SKM-1 (cell line): ENCODE data around the gene GLB1L2.

Experiments
- DNase-seq: peaks from one replicate; lab custom pipeline; 2025; ENCODE audit not compliant: unreplicated experiment; lab: John Stamatoyannopoulos, UW

GLB1L2 gene

GRCh38 chr11:134384406-134384805 is 52.6 kb downstream of the GLB1L2 start:
- no peak for DNase-seq

GRCh38 chr11:134385171-134385570 is 53.4 kb downstream of the GLB1L2 start:
- DNase-seq = no peak

- no peak for DNase-seq
Observed at GRCh38 chr11:134385774-134386565, 54.2 kb downstream of the GLB1L2 start.

- no peak for DNase-seq
Observed at GRCh38 chr11:134386945-134387344, 55.2 kb downstream of the GLB1L2 start.

- DNase-seq = no peak
Observed at GRCh38 chr11:134387501-134387900, 55.7 kb downstream of the GLB1L2 start.

GRCh38 chr11:134388590-134388989 is 56.8 kb downstream of the GLB1L2 start:
- no peak for DNase-seq

- no peak for DNase-seq
Observed at GRCh38 chr11:134389464-134390180, 57.8 kb downstream of the GLB1L2 start.

- no peak for DNase-seq
Observed at GRCh38 chr11:134390706-134391569, 59.1 kb downstream of the GLB1L2 start.

GRCh38 chr11:134391656-134392055 is 59.9 kb downstream of the GLB1L2 start:
- DNase-seq = no peak

- DNase-seq = no peak
Observed at GRCh38 chr11:134392953-134393615, 61.3 kb downstream of the GLB1L2 start.

- DNase-seq = no peak
Observed at GRCh38 chr11:134393638-134394037, 61.9 kb downstream of the GLB1L2 start.

GRCh38 chr11:134394311-134394710 is 62.5 kb downstream of the GLB1L2 start:
- no peak for DNase-seq

GRCh38 chr11:134395002-134395401 is 63.2 kb downstream of the GLB1L2 start:
- DNase-seq = no peak

GRCh38 chr11:134397304-134398078 is 65.7 kb downstream of the GLB1L2 start:
- DNase-seq = no peak

- DNase-seq = no peak
Observed at GRCh38 chr11:134398079-134398444, 66.3 kb downstream of the GLB1L2 start.

GRCh38 chr11:134398644-134399292 is 67.0 kb downstream of the GLB1L2 start:
- no peak for DNase-seq

- DNase-seq = no peak
Observed at GRCh38 chr11:134399293-134399654, 67.5 kb downstream of the GLB1L2 start.

GRCh38 chr11:134399996-134400395 is 68.2 kb downstream of the GLB1L2 start:
- DNase-seq = no peak

- DNase-seq = no peak
Observed at GRCh38 chr11:134401825-134402809, 70.3 kb downstream of the GLB1L2 start.
